ENCODE results near the gene CCL14. TPM values are rescaled to one million over a fixed set of nuclear protein-coding genes. Genes with fewer than 3 reads are reported as not detected.
A peak's percentile ranks its signal among the peaks of the same experiment; 100 is the strongest.

CCL14 gene
- total and polyA plus RNA-seq, 2 of the 13 experiments (the other 11 are each of a cell fraction or from before 2014, with no cell fraction given) = 1.1 to 1.7 TPM

DNA sequence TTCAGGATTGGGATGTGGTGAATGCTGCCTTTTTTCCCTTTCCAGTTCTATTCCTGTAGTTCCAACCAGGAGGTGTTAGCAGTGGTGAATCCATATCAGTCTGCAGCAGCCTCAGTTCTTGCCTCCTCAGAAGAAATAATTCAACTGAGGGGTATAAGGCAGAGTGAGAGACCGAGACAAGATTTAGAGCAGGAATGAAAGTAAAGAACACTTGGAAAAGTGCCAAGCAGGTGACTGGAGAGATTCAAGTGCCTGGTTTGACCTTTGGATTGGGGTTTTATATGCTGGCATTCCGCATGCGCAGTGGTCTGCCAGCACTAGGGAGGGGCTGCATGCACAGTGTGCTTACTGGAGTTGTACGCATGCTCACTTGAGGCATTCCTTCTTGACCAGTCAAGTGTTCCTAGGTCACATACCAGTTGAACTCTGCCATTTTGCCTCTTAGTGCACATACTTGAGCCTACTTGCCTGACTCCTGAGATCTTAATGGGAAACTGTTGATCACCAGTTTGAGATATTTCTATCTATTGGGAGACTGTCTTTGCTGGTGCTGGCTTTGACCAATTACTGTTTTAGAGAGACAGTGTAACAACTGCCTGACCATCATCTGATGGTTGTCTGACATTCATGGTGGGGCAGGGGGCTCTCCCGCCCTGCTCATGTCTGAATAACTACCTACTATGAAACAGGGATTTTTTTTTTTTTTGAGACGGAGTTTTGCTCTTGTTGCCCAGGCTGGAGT is 15.5 kb upstream of the CCL14 start (continued):
- TF ChIP-seq CEBPG (CRISPR knock-in tag; IDR thresholded peaks at IDR 0.05) = no peak
- peak; percentile 68 for TF ChIP-seq ARID3A (IDR thresholded peaks at IDR 0.05; ENCODE audit: low read depth, low read length)
- no peak for TF ChIP-seq CREM (IDR thresholded peaks at IDR 0.05)
- TF ChIP-seq CREM (CRISPR knock-in tag; IDR thresholded peaks at IDR 0.05) = no peak
- no peak for TF ChIP-seq ATF6 (CRISPR knock-in tag; conservative IDR thresholded peaks at IDR 0.05)
- no peak for TF ChIP-seq KLF11 (CRISPR knock-in tag; IDR thresholded peaks at IDR 0.05)
- TF ChIP-seq SP140L (CRISPR knock-in tag; IDR thresholded peaks at IDR 0.05; ENCODE audit: borderline replicate concordance) = no peak
- no peak for TF ChIP-seq CBX1 (IDR thresholded peaks at IDR 0.05; ENCODE audit: low read depth)
- peak; percentile 22; the same call in 1 of the 2 replicates for TF ChIP-seq SP4 (CRISPR knock-in tag; IDR thresholded peaks at IDR 0.05)
- TF ChIP-seq, protein P1, sequence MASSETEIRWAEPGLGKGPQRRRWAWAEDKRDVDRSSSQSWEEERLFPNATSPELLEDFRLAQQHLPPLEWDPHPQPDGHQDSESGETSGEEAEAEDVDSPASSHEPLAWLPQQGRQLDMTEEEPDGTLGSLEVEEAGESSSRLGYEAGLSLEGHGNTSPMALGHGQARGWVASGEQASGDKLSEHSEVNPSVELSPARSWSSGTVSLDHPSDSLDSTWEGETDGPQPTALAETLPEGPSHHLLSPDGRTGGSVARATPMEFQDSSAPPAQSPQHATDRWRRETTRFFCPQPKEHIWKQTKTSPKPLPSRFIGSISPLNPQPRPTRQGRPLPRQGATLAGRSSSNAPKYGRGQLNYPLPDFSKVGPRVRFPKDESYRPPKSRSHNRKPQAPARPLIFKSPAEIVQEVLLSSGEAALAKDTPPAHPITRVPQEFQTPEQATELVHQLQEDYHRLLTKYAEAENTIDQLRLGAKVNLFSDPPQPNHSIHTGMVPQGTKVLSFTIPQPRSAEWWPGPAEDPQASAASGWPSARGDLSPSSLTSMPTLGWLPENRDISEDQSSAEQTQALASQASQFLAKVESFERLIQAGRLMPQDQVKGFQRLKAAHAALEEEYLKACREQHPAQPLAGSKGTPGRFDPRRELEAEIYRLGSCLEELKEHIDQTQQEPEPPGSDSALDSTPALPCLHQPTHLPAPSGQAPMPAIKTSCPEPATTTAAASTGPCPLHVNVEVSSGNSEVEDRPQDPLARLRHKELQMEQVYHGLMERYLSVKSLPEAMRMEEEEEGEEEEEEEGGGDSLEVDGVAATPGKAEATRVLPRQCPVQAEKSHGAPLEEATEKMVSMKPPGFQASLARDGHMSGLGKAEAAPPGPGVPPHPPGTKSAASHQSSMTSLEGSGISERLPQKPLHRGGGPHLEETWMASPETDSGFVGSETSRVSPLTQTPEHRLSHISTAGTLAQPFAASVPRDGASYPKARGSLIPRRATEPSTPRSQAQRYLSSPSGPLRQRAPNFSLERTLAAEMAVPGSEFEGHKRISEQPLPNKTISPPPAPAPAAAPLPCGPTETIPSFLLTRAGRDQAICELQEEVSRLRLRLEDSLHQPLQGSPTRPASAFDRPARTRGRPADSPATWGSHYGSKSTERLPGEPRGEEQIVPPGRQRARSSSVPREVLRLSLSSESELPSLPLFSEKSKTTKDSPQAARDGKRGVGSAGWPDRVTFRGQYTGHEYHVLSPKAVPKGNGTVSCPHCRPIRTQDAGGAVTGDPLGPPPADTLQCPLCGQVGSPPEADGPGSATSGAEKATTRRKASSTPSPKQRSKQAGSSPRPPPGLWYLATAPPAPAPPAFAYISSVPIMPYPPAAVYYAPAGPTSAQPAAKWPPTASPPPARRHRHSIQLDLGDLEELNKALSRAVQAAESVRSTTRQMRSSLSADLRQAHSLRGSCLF (CRISPR knock-in tag; IDR thresholded peaks at IDR 0.05; ENCODE audit: borderline replicate concordance) = no peak
- no peak for TF ChIP-seq ZNF619 (CRISPR knock-in tag; IDR thresholded peaks at IDR 0.05)
